PC-9 (cell line): ENCODE data around the gene CD300E.

Source experiments
- CTCF ChIP-seq: fragments of 200-600 bp; sonication (generic); conservative IDR thresholded peaks from 2 replicates; pipeline ENCODE4 v1.6.1; 2017; ENCODE audit warnings: mixed run types, antibody characterized with exemption, mild to moderate bottlenecking, moderate library complexity
- EZH2 ChIP-seq: fragments of 200-600 bp; sonication (generic); IDR thresholded peaks from 2 replicates; pipeline ENCODE4 v1.8.0; 2017; ENCODE audit warnings: antibody characterized with exemption, low read depth

- no peak for TF ChIP-seq CTCF
- TF ChIP-seq EZH2: no peak
Observed at GRCh38 chr17:74579900-74580299, 43.6 kb downstream of the CD300E start.
